Gastrocnemius medialis (tissue), 4 donors: ENCODE results near the gene CNST. TPM values are rescaled to one million over a fixed set of nuclear protein-coding genes. Genes with fewer than 3 reads are reported as not detected.

ENCODE experiments used
- ATAC-seq, 2 donors: fragments of 150-250 bp; one replicate each; pipeline ENCODE4 v1.9.1; 2016
- DNase-seq, 2 donors: peaks; one replicate each; pipeline ENCODE4 v3.0.0-alpha.2; 2019
- H3K27ac ChIP-seq, 4 donors: fragments of 200-600 bp; sonication (generic); 1 replicate in 1 of 4; 2 replicates in 3 of 4; pipeline ENCODE4 v1.5.1; 2016 to 2018; ENCODE audit warnings: mild to moderate bottlenecking in 2 of 4, moderate library complexity in 1 of 4
- H3K27me3 ChIP-seq, 3 donors: fragments of 200-600 bp; sonication (generic) in 2 of 3; 1 replicate in 1 of 3; 2 replicates in 2 of 3; pipeline versions ENCODE4 v1.5.1 to v1.6.0; 2016 to 2019; ENCODE audit warnings: mild to moderate bottlenecking in 1 of 3, moderate library complexity in 1 of 3
- H3K36me3 ChIP-seq, 2 donors: fragments of 200-600 bp; sonication (generic) in 1 of 2; one replicate each; pipeline ENCODE4 v1.5.1; 2017 to 2018
- H3K4me1 ChIP-seq, 2 donors: fragments of 200-600 bp; sonication (generic) in 1 of 2; one replicate each; pipeline ENCODE4 v1.5.1; 2016 to 2017; ENCODE audit warnings: mild to moderate bottlenecking in 2 of 2
- H3K4me3 ChIP-seq, 4 donors: fragments of 200-600 bp; sonication (generic) in 3 of 4; 1 replicate in 1 of 4; 2 replicates in 3 of 4; pipeline ENCODE4 v1.5.1; 2016 to 2019; ENCODE audit warnings: mild to moderate bottlenecking in 2 of 4
- H3K9me3 ChIP-seq, 3 donors: fragments of 200-600 bp; sonication (generic) in 2 of 3; 1 replicate in 1 of 3; 2 replicates in 2 of 3; pipeline ENCODE4 v1.5.1; 2016 to 2019
- CTCF ChIP-seq, 5 experiments: fragments of 450-650 bp in 3 of 5; fragments of 200-600 bp in 2 of 5; sonication (generic) in 2 of 5; IDR thresholded peaks in 4 of 5; conservative IDR thresholded peaks in 1 of 5; 1 replicate in 4 of 5; 2 replicates in 1 of 5; pipeline ENCODE4 v1.5.1; 2016 to 2019; ENCODE audit warnings: antibody characterized with exemption in 5 of 5, mild to moderate bottlenecking in 3 of 5, moderate library complexity in 3 of 5
- POLR2A ChIP-seq, 2 donors: fragments of 450-650 bp; IDR thresholded peaks; one replicate each; pipeline ENCODE4 v1.6.1; 2017; ENCODE audit warnings: antibody characterized with exemption in 2 of 2, mild to moderate bottlenecking in 2 of 2, moderate library complexity in 2 of 2
- in situ Hi-C, 4 donors: fragments of 200-750 bp; cut with MboI; loops; one replicate each; pipeline versions ENCODE4 v1.15.0 to v1.8.0; 2017; ENCODE audit warnings: low sequenced_read_pairs in 4 of 4
- intact Hi-C: fragments of 100-400 bp; cut with DNase I; formaldehyde crosslinking; loops from one replicate; pipeline ENCODE4 v1.15.1; 2023; ENCODE audit warnings: low total_unique reads
- total RNA-seq, 4 donors: library from RNA; depleted of rRNA; stranded (reverse); fragments of >200 nt; gene quantifications; one replicate each; pipeline versions ENCODE4 v1.1.0 to v1.2.3, GENCODE V29; 2016

CNST gene
- total RNA-seq, 4 donors from 2014 or later = 62.7 to 105 (median 81.5) TPM

DNA sequence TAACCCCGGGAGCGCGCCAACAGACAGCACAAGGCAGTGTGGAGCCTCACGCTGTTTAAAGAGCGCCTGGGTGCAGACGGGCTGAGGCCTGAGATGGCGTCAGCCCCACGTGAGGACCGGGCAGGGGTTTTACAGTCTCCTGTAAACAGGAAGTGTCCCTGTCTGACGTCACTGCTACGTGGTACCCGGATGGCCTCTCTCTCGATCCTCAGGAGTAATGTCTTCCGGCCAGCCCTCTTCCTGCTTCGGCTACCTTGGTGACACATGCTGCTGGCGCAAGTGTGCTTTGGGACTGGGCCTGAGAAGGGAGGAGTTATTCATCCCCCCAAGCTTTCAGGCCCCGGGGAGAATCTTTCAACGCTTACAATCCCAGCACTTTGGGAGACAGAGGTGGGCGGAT lies 41.2 kb downstream of the CNST start:
- DNase-seq (no peak), ATAC-seq (no peak)

GRCh38 chr1:246608616-246609376 lies 42.5 kb downstream of the CNST start:
- H3K27me3 ChIP-seq = no peaks in the 10 kb centered on the region
- DNase-seq (peak; percentile 67 to 87), ATAC-seq (peak; percentile 90 to 93)
- peak overlapping the region; percentile 75 to 89 (median 78) for H3K27ac ChIP-seq
- no peaks in the 10 kb centered on the region for H3K9me3 ChIP-seq
- intact Hi-C loops = loop anchor here (2.0 kb wide), 1 partner anchor 42 kb away; the partner anchor contains the start of genes CNST and TFB2M
- TF ChIP-seq POLR2A (IDR thresholded peaks at IDR 0.05) (peak in 1 of 2 donors; percentile 51), CTCF (IDR thresholded peaks at IDR 0.05 in 4 of 5, conservative IDR thresholded peaks at IDR 0.05 in 1 of 5) (peak in 2 of 5 experiments; percentile 31 to 42)
- in situ Hi-C loops = no loop called here
- H3K4me1 ChIP-seq = peaks cover 36 to 60% of the 10 kb centered on the region in 2 donors
- H3K36me3 ChIP-seq = no peaks in the 10 kb centered on the region
- no peak overlapping the region for H3K4me3 ChIP-seq

More for the DNA sequence above, 41.2 kb downstream of the CNST start:
- no peaks in the 10 kb centered on the region for H3K9me3 ChIP-seq
- H3K4me3 ChIP-seq = no peak overlapping the region
- H3K36me3 ChIP-seq = no peaks in the 10 kb centered on the region
- TF ChIP-seq POLR2A (IDR thresholded peaks at IDR 0.05) (peak in 1 of 2 donors; percentile 53), CTCF (IDR thresholded peaks at IDR 0.05 in 4 of 5, conservative IDR thresholded peaks at IDR 0.05 in 1 of 5) (no peak)
- in situ Hi-C loops (no loop called here), intact Hi-C loops (no loop called here)
- H3K4me1 ChIP-seq = peaks cover 38 to 53% of the 10 kb centered on the region in 2 donors
- peak overlapping the region; percentile 75 to 89 (median 78) for H3K27ac ChIP-seq
- H3K27me3 ChIP-seq = no peaks in the 10 kb centered on the region

GRCh38 chr1:246609632-246610031 lies 43.4 kb downstream of the CNST start:
- in situ Hi-C loops = no loop called here
- Histone ChIP-seq H3K27ac (peak overlapping the region; percentile 75 to 89 (median 78)), H3K36me3 (no peaks in the 10 kb centered on the region), H3K4me3 (no peak overlapping the region), H3K9me3 (no peaks in the 10 kb centered on the region), H3K27me3 (no peaks in the 10 kb centered on the region), H3K4me1 (peaks cover 36 to 60% of the 10 kb centered on the region in 2 donors)
- no peak for DNase-seq
- no peak for ATAC-seq
- intact Hi-C loops = loop anchor here (2.0 kb wide), 1 partner anchor 43 kb away; the partner anchor contains the start of genes CNST and TFB2M
- TF ChIP-seq CTCF (IDR thresholded peaks at IDR 0.05 in 4 of 5, conservative IDR thresholded peaks at IDR 0.05 in 1 of 5) (no peak), POLR2A (IDR thresholded peaks at IDR 0.05) (no peak)

DNA sequence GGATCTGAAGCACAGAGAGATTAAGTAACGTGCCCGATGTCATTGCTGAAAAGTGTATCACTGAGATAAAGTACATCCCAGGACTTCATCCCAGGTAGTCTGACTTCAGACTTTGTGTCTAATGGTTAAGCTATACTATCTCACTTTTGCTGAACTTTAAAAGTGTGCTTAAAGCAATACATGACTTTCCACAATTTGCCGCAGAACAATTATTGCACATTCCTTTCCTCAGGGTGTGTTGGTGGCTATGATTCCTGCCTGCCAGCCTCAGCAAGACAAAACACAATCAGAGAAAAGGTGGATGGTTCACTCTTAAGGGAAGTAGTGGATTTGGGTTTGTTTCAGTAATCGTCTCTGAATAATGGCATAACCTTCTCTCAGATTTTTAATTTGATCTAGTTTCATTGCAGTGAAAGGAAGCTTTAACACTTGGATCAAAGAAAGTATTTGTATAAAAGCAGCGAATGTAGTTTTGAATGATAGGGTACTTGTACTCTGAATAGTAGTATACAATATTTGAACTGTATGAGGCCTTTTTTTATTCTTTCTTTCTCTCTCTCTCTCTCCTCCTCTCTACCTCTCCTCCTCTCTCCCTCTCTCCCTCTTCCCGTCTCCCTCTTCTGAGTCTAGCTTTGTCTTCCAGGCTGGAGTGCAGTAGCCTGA lies 47.0 kb downstream of the CNST start:
- H3K4me1 ChIP-seq = peaks cover 46 to 78% of the 10 kb centered on the region in 2 donors
- no peak overlapping the region for H3K4me3 ChIP-seq
- ATAC-seq (no peak), DNase-seq (no peak)
- TF ChIP-seq CTCF (IDR thresholded peaks at IDR 0.05 in 4 of 5, conservative IDR thresholded peaks at IDR 0.05 in 1 of 5) (no peak), POLR2A (IDR thresholded peaks at IDR 0.05) (no peak)
- H3K36me3 ChIP-seq = no peaks in the 10 kb centered on the region
- no peaks in the 10 kb centered on the region for H3K9me3 ChIP-seq
- in situ Hi-C loops = no loop called here
- intact Hi-C loops = no loop called here
- no peaks in the 10 kb centered on the region for H3K27me3 ChIP-seq
- peak overlapping the region; percentile 38 to 73 (median 42) for H3K27ac ChIP-seq
